HCT116 (cell line): ENCODE data around the gene KBTBD13. TPM values are rescaled to one million over a fixed set of nuclear protein-coding genes. Genes with fewer than 3 reads are reported as not detected.

Source experiments
- ATAC-seq: fragments of 200-7000 bp; cut with Tn5 transposase; 2 replicates; pipeline ENCODE4 v1.9.1; 2020; ENCODE audit warnings: mild to moderate bottlenecking, moderate library complexity
- BruUV-seq: library from RNA; stranded (reverse); fragments of 400-500 nt; replicated peaks from 2 replicates; lab custom pipeline; 2021; lab: Mats Ljungman, UMichigan
- CTCF ChIA-PET: fragments of 300-600 bp; sonication (Branson Sonifier 250); formaldehyde crosslinking; loops from one replicate; lab custom pipeline; 2021; ENCODE audit warnings: antibody characterized with exemption; lab: Charles Lee
- POLR2A ChIA-PET: fragments of 300-600, 350-600 bp; sonication (Branson Sonifier 250); formaldehyde crosslinking; loops from one replicate; lab custom pipeline; 2021; ENCODE audit warnings: antibody characterized with exemption; lab: Charles Lee
- RAD21 ChIA-PET, 2 experiments: fragments of 300-600 bp; sonication (Branson Sonifier 250); formaldehyde crosslinking; loops; one replicate each; lab custom pipeline; 2023; ENCODE audit warnings: low total read pairs in 2 of 2; ENCODE audit not compliant: uncharacterized antibody in 2 of 2, unreplicated experiment in 2 of 2, low non-redundant PET in 1 of 2; lab: Charles Lee
- DNase-seq: peaks from one replicate; pipeline ENCODE4 v3.0.0-alpha.2; 2010; ENCODE audit warnings: low read depth, low spot score
- H2AFZ ChIP-seq: fragments of 200-600 bp; shearing (Covaris generic), sonication (generic); 2 replicates; pipeline ENCODE4 v1.6.1; 2017; ENCODE audit warnings: low read depth, mixed run types, mixed read lengths, antibody characterized with exemption, low read length; ENCODE audit not compliant: poor library complexity, severe bottlenecking
- H3K27ac ChIP-seq: 2 replicates; pipeline ENCODE4 v1.5.1; 2012; ENCODE audit warnings: low read depth, low read length
- H3K27me3 ChIP-seq: fragments of 200-600 bp; sonication (generic); 2 replicates; pipeline ENCODE4 v1.6.1; 2016; ENCODE audit warnings: mixed run types, low read length, mixed read lengths; ENCODE audit not compliant: insufficient read depth
- H3K36me3 ChIP-seq, 2 experiments: fragments of 200-500 bp in 1 of 2; fragments of 200-600 bp in 1 of 2; sonication (Bioruptor generic) in 1 of 2; sonication (generic) in 1 of 2; 2 replicates each; pipeline versions ENCODE4 v1.5.1 to v1.6.1; 2014 to 2016; ENCODE audit warnings: low read length in 2 of 2, inconsistent platforms in 1 of 2, mixed read lengths in 1 of 2, mixed run types in 1 of 2; ENCODE audit not compliant: insufficient read depth in 2 of 2, control insufficient read depth in 1 of 2
- H3K4me1 ChIP-seq, 2 experiments: fragments of 200-600 bp in 1 of 2; sonication (generic) in 1 of 2; 2 replicates each; pipeline versions ENCODE4 v1.5.1 to v1.6.1; 2012 to 2017; ENCODE audit warnings: low read length in 2 of 2, inconsistent platforms in 1 of 2, mild to moderate bottlenecking in 1 of 2, mixed read lengths in 1 of 2, mixed run types in 1 of 2, moderate library complexity in 1 of 2; ENCODE audit not compliant: insufficient read depth in 2 of 2, control insufficient read depth in 1 of 2
- H3K4me2 ChIP-seq: fragments of 200-600 bp; sonication (generic); 2 replicates; pipeline ENCODE4 v1.6.1; 2017; ENCODE audit warnings: mixed run types, low read length, mixed read lengths
- H3K4me3 ChIP-seq, 2 experiments: fragments of 200-600 bp in 1 of 2; sonication (generic) in 1 of 2; replicated peaks in 1 of 2; 2 replicates each; pipeline ENCODE4 v1.5.1; 2011 to 2016; ENCODE audit warnings: low read length in 2 of 2, control low read depth in 1 of 2, low read depth in 1 of 2, mild to moderate bottlenecking in 1 of 2, mixed read lengths in 1 of 2, mixed run types in 1 of 2
- H3K79me2 ChIP-seq: fragments of 200-600 bp; sonication (generic); 2 replicates; pipeline ENCODE4 v1.6.1; 2017; ENCODE audit warnings: mild to moderate bottlenecking, mixed run types, low read length, moderate library complexity, mixed read lengths; ENCODE audit not compliant: insufficient read depth
- H3K9ac ChIP-seq: fragments of 200-600 bp; sonication (generic); 2 replicates; pipeline ENCODE4 v1.6.1; 2016; ENCODE audit warnings: low read length, mixed read lengths
- H3K9me2 ChIP-seq: fragments of 200-600 bp; sonication (generic), shearing (Covaris generic); 2 replicates; pipeline ENCODE4 v1.6.1; 2017; ENCODE audit warnings: mixed run types, mild to moderate bottlenecking, moderate library complexity; ENCODE audit not compliant: insufficient read depth
- H3K9me3 ChIP-seq, 2 experiments: fragments of 200-500 bp in 1 of 2; fragments of 200-600 bp in 1 of 2; sonication (Bioruptor generic) in 1 of 2; sonication (generic) in 1 of 2; 2 replicates each; pipeline ENCODE4 v1.6.1; 2014 to 2017; ENCODE audit warnings: low read length in 2 of 2, mixed read lengths in 2 of 2, inconsistent platforms in 1 of 2, low read depth in 1 of 2, mild to moderate bottlenecking in 1 of 2, mixed run types in 1 of 2, moderate library complexity in 1 of 2; ENCODE audit not compliant: control insufficient read depth in 1 of 2, insufficient read depth in 1 of 2
- H4K20me1 ChIP-seq: fragments of 200-600 bp; sonication (generic), shearing (Covaris generic); 2 replicates; pipeline ENCODE4 v1.6.1; 2017; ENCODE audit warnings: mixed run types, mild to moderate bottlenecking, moderate library complexity; ENCODE audit not compliant: insufficient read depth
- CBX3 ChIP-seq: IDR thresholded peaks from 2 replicates; pipeline ENCODE4 v1.6.1; 2012; ENCODE audit warnings: low read depth
- EZH2 ChIP-seq: fragments of 200-600 bp; sonication (generic); IDR thresholded peaks from 2 replicates; pipeline ENCODE4 v1.6.1; 2017; ENCODE audit warnings: antibody characterized with exemption, mixed run types
- REST ChIP-seq: IDR thresholded peaks from 2 replicates; pipeline ENCODE4 v1.6.1; 2012; ENCODE audit warnings: low read depth
- TCF7L2 ChIP-seq: IDR thresholded peaks from 2 replicates; pipeline ENCODE4 v1.7.0; 2011; ENCODE audit warnings: borderline replicate concordance, inconsistent platforms; ENCODE audit not compliant: insufficient read depth, insufficient read length; ENCODE audit errors: extremely low read depth
- ZNF274 ChIP-seq: fragments of 200-500 bp; sonication (Bioruptor generic); IDR thresholded peaks from 2 replicates; pipeline ENCODE4 v1.6.1; 2014; ENCODE audit warnings: mild to moderate bottlenecking, low read depth, low read length, inconsistent platforms
- intact Hi-C: fragments of 100-400 bp; cut with micrococcal nuclease; formaldehyde crosslinking; loops from 2 replicates; pipeline ENCODE4 v1.10.0; 2022
- total RNA-seq: library from RNA; stranded (reverse); gene quantifications from one replicate; pipeline ENCODE4 v1.2.1, GENCODE V29; 2021; ENCODE audit not compliant: unreplicated experiment

KBTBD13 gene
- total RNA-seq, 1 experiment from 2014 or later, result not detected

- H3K79me2 ChIP-seq, result no peaks in the 10 kb centered on the region
- no peaks in the 10 kb centered on the region for H3K9me3 ChIP-seq
- no peaks in the 10 kb centered on the region for H3K36me3 ChIP-seq
- H3K27ac ChIP-seq, result no peak overlapping the region
- intact Hi-C loops, result no loop called here
- CTCF ChIA-PET, result interaction anchor here (1.2 to 6.5 kb wide), 5 partner anchors 12 to 241 kb away, joined by 3 to 52 read pairs (median 4); no protein-coding TSS in a partner anchor
- H3K9ac ChIP-seq, result no peak overlapping the region
- no peak for DNase-seq
- POLR2A ChIA-PET, result interaction anchor here (1.2 kb wide), 1 partner anchor 249 kb away, joined by 5 read pairs; the partner anchor contains the start of gene RNU5B-1
- TF ChIP-seq REST (no peak), TCF7L2 (no peak), ZNF274 (no peak), EZH2 (no peak), CBX3 (no peak)
- H3K4me3 ChIP-seq, result no peak overlapping the region
- H3K9me2 ChIP-seq, result no peaks in the 10 kb centered on the region
- RAD21 ChIA-PET, result no interaction called here
- no peak overlapping the region for H3K4me2 ChIP-seq
- no peak for ATAC-seq
- BruUV-seq, result no TSS peak
- H2AFZ ChIP-seq, result no peak overlapping the region
- no peaks in the 10 kb centered on the region for H4K20me1 ChIP-seq
- H3K4me1 ChIP-seq, result peaks cover 23 to 39% of the 10 kb centered on the region in 2 experiments
- H3K27me3 ChIP-seq, result no peaks in the 10 kb centered on the region
Observed at GRCh38 chr15:65056106-65056505, 20.4 kb upstream of the KBTBD13 start.
